GM19455 (cell line): ENCODE results near the gene NEK11.
"Not testable (repeated sequence)": the region's sequence is repeated elsewhere in the genome, so short reads cannot be mapped to it uniquely, and the experiment has no call there.

Experiments used
- ATAC-seq: cut with Tn5 transposase; IDR thresholded peaks from one replicate; pipeline ENCODE4 v1.9.1; 2021; ENCODE audit not compliant: unreplicated experiment

Gene NEK11

DNA sequence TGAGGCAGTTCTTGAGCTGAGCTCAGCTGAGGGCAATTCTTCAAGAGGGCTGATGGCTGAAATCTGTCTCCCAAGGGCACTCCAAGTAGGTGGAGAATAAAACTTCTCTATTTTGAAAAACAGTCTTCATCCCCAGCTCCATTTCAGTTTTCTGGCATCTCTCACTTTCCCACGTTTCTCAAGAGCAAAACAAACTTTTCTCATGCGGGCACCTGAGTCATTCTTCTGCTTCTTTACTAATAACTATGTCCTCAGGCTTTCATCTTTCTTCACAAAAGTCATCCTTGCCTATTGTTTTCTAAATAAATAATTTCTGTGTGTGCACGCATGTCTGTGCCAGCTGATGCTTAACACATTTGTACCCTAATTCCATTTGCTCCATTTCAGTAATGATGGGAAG lies 258.8 kb downstream of the NEK11 start:
- no peak for ATAC-seq

- ATAC-seq = no peak
Observed at GRCh38 chr3:131299836-131300235, 273.2 kb downstream of the NEK11 start.

- no peak for ATAC-seq
Observed at GRCh38 chr3:131303848-131304247, 277.2 kb downstream of the NEK11 start.

DNA sequence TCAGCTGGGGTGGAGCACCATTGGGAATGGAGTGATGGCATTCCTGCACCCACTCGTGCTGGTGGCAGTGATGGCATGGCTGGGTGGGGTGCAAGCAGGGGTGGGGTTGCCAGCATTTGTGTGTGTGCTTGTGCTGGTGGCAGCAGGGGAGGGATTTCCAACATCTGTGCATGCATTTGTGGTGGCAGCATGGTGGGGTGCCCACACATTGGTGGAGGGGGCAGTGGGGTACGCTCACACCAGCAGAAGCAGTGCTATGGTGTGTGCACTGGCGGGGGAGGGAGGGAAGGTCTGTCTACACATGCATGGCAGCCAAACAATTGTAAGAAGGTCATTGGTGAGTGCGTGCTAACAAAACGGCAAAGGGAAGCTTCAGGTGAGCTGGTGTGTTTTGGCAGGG lies 278.2 kb downstream of the NEK11 start:
- no peak for ATAC-seq

DNA sequence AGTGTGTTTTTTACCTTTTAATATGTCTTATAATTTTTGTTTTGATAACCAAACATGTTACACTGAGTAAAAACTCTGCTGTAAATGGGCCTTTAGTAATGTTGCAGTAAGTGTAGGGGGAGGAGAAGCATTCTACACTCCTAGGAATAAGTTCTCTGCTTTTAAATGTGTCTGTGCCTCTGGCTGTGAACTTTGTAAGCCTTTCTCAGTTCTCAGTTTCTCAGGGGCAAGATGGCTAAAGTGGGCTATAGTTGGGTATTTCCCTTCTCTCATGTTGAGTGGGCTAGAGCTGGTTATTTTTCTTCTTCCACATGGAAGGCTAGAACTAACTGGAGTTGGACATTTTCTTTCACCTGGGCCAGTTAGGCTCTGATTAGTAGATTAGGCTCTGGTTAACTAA lies 279.6 kb downstream of the NEK11 start:
- ATAC-seq = no peak

- no peak for ATAC-seq
Observed at GRCh38 chr3:131314318-131314717, 287.6 kb downstream of the NEK11 start.

DNA sequence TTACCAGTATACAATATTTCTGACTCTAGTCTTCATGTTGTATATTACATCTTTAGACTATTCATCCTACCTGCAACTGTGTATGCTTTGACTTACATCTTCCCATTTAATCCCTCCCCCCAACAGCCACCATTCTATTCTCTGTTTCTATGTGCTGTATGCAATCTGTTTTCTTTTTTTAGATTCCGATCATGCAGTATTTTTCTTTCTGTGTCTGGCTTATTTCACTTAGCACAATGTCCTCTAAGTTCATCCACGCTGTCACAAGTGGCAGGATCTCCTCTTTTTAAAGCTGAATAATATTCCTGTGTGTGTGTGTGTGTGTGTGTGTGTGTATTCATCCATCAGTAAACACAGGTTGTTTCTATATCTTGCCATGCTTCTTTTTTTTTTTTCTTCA lies 288.5 kb downstream of the NEK11 start:
- no peak for ATAC-seq

DNA sequence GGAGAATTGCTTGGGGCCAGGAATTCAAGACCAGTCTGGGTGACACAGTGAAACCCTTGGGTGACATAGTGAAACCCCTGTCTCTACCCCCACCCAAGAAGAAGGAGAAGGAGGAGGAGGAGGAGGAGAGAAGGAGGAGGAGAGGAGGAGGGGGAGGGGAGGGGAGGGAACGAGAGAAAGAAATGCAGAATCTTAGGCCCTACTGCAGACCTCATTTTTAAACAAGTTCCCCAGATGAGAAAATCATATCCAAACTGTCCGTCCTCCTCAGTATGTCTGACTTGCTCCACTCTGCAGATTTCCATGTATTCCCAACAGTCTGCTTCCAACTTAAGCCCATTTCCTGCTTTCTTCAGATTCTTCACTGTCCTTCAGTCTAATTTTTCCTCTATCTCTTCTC lies 291.0 kb downstream of the NEK11 start:
- ATAC-seq = no peak

- ATAC-seq = no peak
Observed at GRCh38 chr3:131323014-131323413, 296.3 kb downstream of the NEK11 start.

DNA sequence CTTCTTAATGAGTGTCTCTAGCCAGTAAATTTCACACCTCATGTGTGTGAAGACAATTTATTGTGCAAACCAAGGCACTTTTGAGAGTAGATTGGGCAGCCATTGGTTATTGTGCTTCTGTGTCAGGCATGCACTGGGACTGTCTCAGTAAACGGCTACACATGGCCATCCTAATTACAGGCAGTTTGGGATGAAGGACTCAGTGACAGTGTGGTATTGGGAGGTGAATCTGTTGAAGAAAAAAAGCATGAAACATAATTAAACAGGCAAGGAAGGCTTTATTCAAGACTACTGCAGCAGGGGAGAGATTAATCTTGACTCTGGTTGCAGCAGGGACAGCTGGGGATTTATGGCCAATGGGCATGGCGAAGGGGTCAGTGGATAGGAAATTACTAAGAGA lies 297.1 kb downstream of the NEK11 start:
- ATAC-seq = no peak

- no peak for ATAC-seq
Observed at GRCh38 chr3:131324923-131325322, 298.2 kb downstream of the NEK11 start.

- no peak for ATAC-seq
Observed at GRCh38 chr3:131326307-131326706, 299.6 kb downstream of the NEK11 start.

GRCh38 chr3:131328721-131329120 lies 302.0 kb downstream of the NEK11 start:
- no peak for ATAC-seq

GRCh38 chr3:131329774-131330173 lies 303.1 kb downstream of the NEK11 start:
- ATAC-seq = peak; percentile 73

- not testable (repeated sequence) for ATAC-seq
Observed at GRCh38 chr3:131331456-131332085, 304.9 kb downstream of the NEK11 start.

GRCh38 chr3:131338948-131339640 lies 312.4 kb downstream of the NEK11 start:
- ATAC-seq = no peak

DNA sequence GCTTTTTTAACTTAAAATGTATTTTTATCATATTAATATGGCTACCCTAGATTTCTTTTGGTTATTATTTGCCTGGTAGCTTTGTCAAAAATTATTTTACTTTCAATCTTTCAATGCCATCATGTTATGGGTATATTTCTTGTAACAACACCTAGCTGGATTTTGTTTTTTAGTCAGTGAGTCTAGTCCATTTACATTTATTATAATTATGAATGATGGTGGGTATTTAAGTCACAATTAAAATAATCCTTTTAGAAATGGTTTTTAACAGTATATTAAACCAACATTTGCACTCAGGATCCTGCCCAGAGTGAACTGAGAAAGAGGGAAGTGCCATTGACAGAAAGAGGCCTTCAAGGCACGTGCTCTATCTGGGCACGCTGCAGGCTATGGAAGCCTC lies 315.1 kb downstream of the NEK11 start:
- no peak for ATAC-seq

DNA sequence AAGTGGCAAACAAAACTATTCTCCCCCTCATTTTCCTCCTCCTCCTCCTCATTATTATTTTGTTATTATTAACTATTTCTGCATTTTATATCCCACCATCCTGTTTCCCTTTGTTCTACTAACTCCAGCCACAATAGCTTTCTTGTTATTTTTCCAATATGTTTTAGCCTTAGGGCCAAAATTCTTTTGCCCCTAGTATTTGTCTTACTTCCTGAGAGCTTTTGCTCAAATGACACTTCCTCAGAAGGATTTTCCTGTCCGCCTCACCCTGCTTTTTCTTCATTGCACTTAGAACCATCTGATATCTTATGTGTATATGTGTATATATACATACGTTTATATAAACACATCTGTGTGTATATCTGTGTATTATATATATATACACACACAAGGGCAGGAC lies 322.2 kb downstream of the NEK11 start:
- no peak for ATAC-seq

DNA sequence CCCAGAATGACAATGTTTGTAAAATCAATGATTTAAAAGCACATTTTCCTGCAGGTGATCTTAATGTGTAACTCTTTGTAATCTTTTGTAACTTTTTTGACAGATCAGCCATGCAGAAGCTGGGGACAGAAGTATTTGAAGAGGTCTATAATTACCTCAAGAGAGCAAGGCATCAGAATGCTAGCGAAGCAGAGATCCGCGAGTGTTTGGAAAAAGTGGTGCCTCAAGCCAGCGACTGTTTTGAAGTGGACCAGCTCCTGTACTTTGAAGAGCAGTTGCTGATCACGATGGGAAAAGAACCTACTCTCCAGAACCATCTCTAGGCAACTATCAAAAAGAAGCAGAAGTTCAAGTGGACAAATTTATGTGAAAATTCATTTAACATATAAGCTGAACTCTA lies 322.8 kb downstream of the NEK11 start:
- ATAC-seq = no peak

DNA sequence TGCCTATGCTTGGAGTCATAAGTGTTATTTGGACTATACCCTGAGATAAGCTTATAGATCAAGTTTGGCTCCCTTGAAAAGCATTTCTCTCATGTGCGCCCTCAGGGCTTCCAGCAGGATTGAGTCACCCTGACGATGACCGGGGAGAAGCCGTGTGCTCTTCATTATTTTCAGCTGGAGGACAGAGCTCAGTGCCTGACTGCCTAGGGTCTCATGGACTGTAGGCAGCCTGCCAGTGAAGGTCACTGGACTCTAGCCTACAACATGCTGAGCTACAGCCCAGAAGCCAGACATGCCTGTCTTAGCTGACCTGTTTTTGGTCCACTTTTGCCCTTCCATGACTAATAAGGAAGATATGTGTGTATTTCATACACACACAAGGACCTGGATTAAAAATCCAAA lies 323.3 kb downstream of the NEK11 start:
- ATAC-seq = no peak

DNA sequence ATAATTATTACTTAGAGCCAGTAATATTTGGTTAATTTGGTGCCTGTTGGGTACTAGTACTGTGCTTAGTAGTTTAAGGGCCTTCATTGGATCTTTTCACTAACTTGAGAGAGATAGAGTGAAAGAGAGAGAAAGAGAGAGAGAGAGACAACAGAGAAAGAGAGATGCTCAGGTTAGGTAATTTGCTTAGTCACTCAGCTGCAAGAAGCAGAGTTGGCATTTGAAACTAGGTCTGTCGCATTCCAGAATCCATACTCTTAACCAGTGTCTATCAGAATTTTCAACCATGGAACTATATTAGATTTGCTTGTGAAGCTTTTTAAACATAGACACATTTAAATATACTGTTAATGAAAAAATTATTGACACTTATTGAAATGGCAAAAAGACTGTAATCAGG lies 323.8 kb downstream of the NEK11 start:
- no peak for ATAC-seq

DNA sequence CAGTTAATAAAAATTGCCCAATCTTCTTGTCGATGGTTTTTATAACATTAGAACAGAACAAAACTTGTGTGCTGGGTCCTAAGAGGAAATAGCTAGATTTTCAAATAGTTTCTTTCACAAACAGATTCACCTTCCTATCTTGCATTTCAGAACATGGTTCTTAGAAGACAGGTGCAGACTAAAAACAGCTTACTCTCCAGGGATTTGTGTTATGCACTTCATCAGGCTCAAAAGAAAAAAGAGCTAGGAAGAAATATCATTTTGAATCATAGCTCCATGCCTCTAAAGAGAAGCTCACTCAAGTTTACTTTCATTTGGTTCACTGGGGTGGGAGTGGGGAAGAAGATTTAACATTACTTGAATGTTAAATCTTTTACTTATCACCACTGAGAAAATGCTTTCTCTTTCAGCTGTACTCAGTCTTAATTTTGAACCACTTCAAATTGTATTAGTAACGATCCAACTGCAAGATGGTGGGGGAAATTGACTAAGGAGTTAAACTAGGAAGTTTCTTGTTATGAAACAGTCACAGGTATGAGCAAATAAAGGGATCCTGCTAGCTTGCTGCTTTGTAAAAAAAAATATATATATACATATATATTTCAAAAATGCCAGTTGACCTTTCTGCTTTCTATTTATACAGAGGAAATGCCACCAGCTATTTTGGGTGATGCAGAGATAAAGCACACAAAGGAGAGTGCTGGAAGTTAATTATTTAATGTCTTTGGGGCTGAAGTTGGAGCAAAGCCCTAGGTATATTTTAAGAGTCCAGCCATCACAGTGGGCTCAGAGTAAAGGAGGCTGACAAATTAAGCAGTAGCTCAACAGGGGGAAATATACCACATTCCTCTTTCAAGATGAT lies 326.6 kb downstream of the NEK11 start:
- no peak for ATAC-seq
